MG63 (cell line): ENCODE measurements around the gene MAP4K1. TPM values are rescaled to one million over a fixed set of nuclear protein-coding genes. Genes with fewer than 3 reads are reported as not detected.

Experiments
- DNase-seq: peaks from one replicate; pipeline ENCODE4 v3.0.0-alpha.2; 2020
- H3K27me3 ChIP-seq: fragments of 250-450 bp; sonication (Bioruptor Pico); 2 replicates; pipeline ENCODE4 v1.5.1; 2020; ENCODE audit warnings: mild to moderate bottlenecking, moderate library complexity
- H3K36me3 ChIP-seq: fragments of 250-450 bp; sonication (Bioruptor Pico); 2 replicates; pipeline ENCODE4 v1.5.1; 2020; ENCODE audit warnings: mild to moderate bottlenecking, moderate library complexity
- H3K4me3 ChIP-seq: fragments of 250-450 bp; sonication (Bioruptor Pico); 2 replicates; pipeline ENCODE4 v1.5.1; 2020; ENCODE audit warnings: mild to moderate bottlenecking, moderate library complexity
- H3K9me3 ChIP-seq: fragments of 250-450 bp; sonication (Bioruptor Pico); 2 replicates; pipeline ENCODE4 v1.5.1; 2020; ENCODE audit warnings: mild to moderate bottlenecking, moderate library complexity
- total RNA-seq: library from RNA; depleted of rRNA; stranded (reverse); fragments of >200 nt; shearing (Covaris generic); gene quantifications from 2 replicates; pipeline ENCODE4 v1.2.3, GENCODE V29; 2014; ENCODE audit warnings: low replicate concordance; rRNA removed

MAP4K1 gene
- total RNA-seq, 1 experiment from 2014 or later: not detected

GRCh38 chr19:38545596-38545995 is 72.2 kb downstream of the MAP4K1 start:
- Histone ChIP-seq H3K36me3 (no peaks in the 10 kb centered on the region), H3K9me3 (no peaks in the 10 kb centered on the region; the same call in 1 of the 2 replicates), H3K27me3 (peaks cover 9% of the 10 kb centered on the region), H3K4me3 (no peak overlapping the region)
- no peak for DNase-seq

GRCh38 chr19:38544569-38545315 is 73.0 kb downstream of the MAP4K1 start:
- no peak for DNase-seq
- peaks cover 4% of the 10 kb centered on the region; the same call in 1 of the 2 replicates for H3K27me3 ChIP-seq
- H3K4me3 ChIP-seq: no peak overlapping the region
- H3K9me3 ChIP-seq: no peaks in the 10 kb centered on the region; the same call in 1 of the 2 replicates
- no peaks in the 10 kb centered on the region for H3K36me3 ChIP-seq

GRCh38 chr19:38543807-38544568 is 73.8 kb downstream of the MAP4K1 start:
- Histone ChIP-seq H3K36me3 (no peaks in the 10 kb centered on the region), H3K27me3 (peaks cover 2% of the 10 kb centered on the region; the same call in 1 of the 2 replicates), H3K9me3 (no peaks in the 10 kb centered on the region; the same call in 1 of the 2 replicates), H3K4me3 (peak overlapping the region; percentile 17)
- DNase-seq: peak; percentile 88

GRCh38 chr19:38543286-38543806 is 74.4 kb downstream of the MAP4K1 start:
- no peak overlapping the region for H3K4me3 ChIP-seq

DNA sequence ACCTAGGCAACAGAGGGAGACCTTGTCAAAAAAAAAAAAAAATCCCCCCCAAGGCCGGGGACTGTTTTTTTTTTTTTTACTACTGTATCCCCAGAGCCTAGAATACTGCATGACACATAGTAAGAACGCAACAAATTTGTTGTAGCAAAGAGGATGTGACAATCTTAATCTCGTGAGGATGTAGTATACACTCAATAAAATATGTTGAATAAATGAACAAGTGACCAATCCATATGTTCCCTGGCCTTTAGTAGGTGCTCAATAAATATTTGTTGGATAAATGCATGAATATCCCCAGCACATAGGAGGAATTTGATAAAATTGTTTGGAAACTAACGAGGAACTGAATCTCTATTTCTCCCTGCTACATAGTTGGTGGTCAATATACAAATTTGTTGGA is 75.7 kb downstream of the MAP4K1 start:
- no peak for DNase-seq
- no peaks in the 10 kb centered on the region for H3K27me3 ChIP-seq

More at GRCh38 chr19:38543286-38543806, 74.4 kb downstream of the MAP4K1 start:
- Histone ChIP-seq H3K9me3 (no peaks in the 10 kb centered on the region; the same call in 1 of the 2 replicates), H3K27me3 (no peaks in the 10 kb centered on the region), H3K36me3 (no peaks in the 10 kb centered on the region)
- DNase-seq: no peak

DNA sequence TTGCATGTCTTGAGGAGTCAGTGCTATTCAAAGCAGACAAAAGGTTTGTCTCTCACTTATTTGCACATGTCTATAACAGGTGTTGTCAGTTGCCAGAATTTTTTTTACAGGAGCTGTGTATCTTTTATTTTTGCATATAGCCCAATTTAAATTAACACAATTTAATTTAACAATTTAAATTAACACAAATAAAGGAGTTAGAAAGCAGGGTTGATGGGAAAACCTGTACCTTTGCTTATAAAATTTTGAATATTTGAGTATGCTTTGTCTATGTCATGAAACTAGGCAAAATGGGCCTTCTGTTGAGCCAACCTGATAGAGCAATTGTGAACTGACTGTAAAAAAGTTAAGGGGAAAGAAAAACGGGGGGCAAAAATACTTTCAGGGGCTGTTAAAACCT is 78.0 kb downstream of the MAP4K1 start:
- Histone ChIP-seq H3K9me3 (peaks cover 12% of the 10 kb centered on the region), H3K36me3 (no peaks in the 10 kb centered on the region), H3K27me3 (no peaks in the 10 kb centered on the region), H3K4me3 (no peak overlapping the region)
- no peak for DNase-seq

More for the DNA sequence above, 75.7 kb downstream of the MAP4K1 start:
- H3K4me3 ChIP-seq: no peak overlapping the region
- no peaks in the 10 kb centered on the region; the same call in 1 of the 2 replicates for H3K9me3 ChIP-seq
- H3K36me3 ChIP-seq: no peaks in the 10 kb centered on the region

DNA sequence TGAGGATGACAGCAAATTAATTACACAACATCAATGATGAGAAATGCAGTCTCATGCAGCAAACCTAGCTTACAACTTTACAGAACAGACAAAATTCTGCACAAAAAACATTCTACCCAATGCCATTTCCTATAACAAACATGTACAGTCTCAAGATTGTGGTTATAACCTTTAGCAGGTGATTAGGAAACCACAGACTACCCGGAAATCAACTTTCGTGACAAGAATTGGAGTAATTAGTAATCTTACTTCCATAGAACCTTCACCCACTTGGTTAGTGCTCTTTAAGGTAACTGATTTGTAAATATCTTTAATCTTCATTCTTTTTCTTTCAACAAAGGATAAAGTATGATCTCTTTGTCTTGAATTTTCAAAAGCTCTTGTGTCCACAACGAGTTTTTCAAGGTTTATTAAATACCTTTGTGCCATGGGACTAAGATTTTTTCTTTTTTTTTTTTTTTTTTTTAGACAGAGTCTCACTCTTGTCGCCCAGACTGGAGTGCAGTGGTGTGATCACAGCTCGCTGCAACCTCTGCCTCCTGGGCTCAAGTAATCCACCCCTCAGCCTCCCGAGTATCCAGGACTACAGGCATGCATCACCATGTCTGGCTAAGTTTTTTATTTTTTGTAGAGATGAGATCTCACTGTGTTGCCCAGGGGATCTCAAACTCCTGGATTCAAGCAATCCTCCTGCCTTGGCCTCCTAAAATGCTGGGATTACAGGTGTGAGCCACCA is 78.8 kb downstream of the MAP4K1 start:
- DNase-seq: no peak
- Histone ChIP-seq H3K9me3 (peaks cover 16% of the 10 kb centered on the region), H3K27me3 (no peaks in the 10 kb centered on the region), H3K36me3 (no peaks in the 10 kb centered on the region), H3K4me3 (no peak overlapping the region)

DNA sequence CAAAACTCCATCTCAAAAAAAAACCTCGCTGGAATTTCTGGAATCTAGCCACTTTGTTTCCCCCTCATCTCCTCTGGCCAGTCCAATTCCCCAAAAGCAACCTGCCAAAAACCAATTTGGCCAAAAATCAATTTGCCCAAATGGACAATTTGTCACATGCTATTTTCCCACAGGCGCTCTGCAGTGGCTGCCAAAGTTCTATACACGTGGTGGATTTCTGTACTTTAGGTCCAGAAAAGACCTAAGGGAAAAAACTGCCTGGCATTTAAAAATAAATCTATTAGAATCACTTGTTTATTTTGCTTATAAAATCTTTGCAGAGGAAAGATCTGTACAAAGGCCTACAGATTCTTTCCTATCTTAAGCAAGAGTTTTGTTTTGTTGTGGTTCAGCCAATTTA is 79.4 kb downstream of the MAP4K1 start:
- no peak overlapping the region for H3K4me3 ChIP-seq
- 0 out of 2 replicates have a peak, but pooled peaks cover under 1% of the 10 kb centered on the region for H3K27me3 ChIP-seq
- no peak for DNase-seq
- H3K36me3 ChIP-seq: no peaks in the 10 kb centered on the region
- peaks cover 16% of the 10 kb centered on the region for H3K9me3 ChIP-seq

Other genes starting within 250 kb of the MAP4K1 start
- 509 and 658 TPM in 2 replicates for gene PSMD8, start 243.4 kb downstream of the MAP4K1 start, total RNA-seq
- not detected in 2 replicates for gene GGN, start 229.9 kb downstream of the MAP4K1 start, total RNA-seq
- gene SPRED3, start 229.3 kb downstream of the MAP4K1 start, total RNA-seq: 0.49 and 4.5 TPM in 2 replicates
- 12.7 and 15.3 TPM in 2 replicates for gene FAM98C, start 214.9 kb downstream of the MAP4K1 start, total RNA-seq
- not detected in 2 replicates for gene RASGRP4, start 191.7 kb downstream of the MAP4K1 start, total RNA-seq
- not detected in 2 replicates for gene RYR1, start 184.3 kb downstream of the MAP4K1 start, total RNA-seq
- 252 and 669 TPM in 2 replicates for gene EIF3K, start 1.2 kb upstream of the MAP4K1 start, total RNA-seq
- gene ACTN4, start 29.7 kb upstream of the MAP4K1 start, total RNA-seq: 476 and 621 TPM in 2 replicates
- gene CAPN12, start 126.5 kb upstream of the MAP4K1 start, total RNA-seq: not detected in 2 replicates
- gene LGALS7, start 155.6 kb upstream of the MAP4K1 start, total RNA-seq: not detected in 2 replicates
- gene LGALS7B, start 171.2 kb upstream of the MAP4K1 start, total RNA-seq: not detected in 2 replicates
- not detected in 2 replicates for gene LGALS4, start 195.0 kb upstream of the MAP4K1 start, total RNA-seq
- 76.7 and 102 TPM in 2 replicates for gene ECH1, start 213.8 kb upstream of the MAP4K1 start, total RNA-seq
- gene HNRNPL, start 232.0 kb upstream of the MAP4K1 start, total RNA-seq: 385 and 511 TPM in 2 replicates